GM18907 (cell line): ENCODE measurements around the gene ZMIZ1.

ENCODE experiments used
- ATAC-seq: cut with Tn5 transposase; IDR thresholded peaks from one replicate; pipeline ENCODE4 v1.9.1; 2021; ENCODE audit warnings: mild to moderate bottlenecking, moderate library complexity; ENCODE audit not compliant: unreplicated experiment

Gene ZMIZ1

GRCh38 chr10:79357180-79357579 lies 288.4 kb downstream of the ZMIZ1 start:
- no peak for ATAC-seq

GRCh38 chr10:79358811-79359210 lies 290.0 kb downstream of the ZMIZ1 start:
- ATAC-seq = no peak

- ATAC-seq = no peak
Measured at GRCh38 chr10:79359816-79360498, 291.2 kb downstream of the ZMIZ1 start.

- no peak for ATAC-seq
Measured at GRCh38 chr10:79360499-79361342, 292.0 kb downstream of the ZMIZ1 start.

- no peak for ATAC-seq
Measured at GRCh38 chr10:79361726-79362397, 293.1 kb downstream of the ZMIZ1 start.
